IPS-18a (cell line): ENCODE data around the gene ECHDC3.

ENCODE experiments used
- H3K27ac ChIP-seq: one replicate; pipeline ENCODE4 v1.5.1; 2013; ENCODE audit warnings: low read length
- H3K27me3 ChIP-seq: one replicate; pipeline ENCODE4 v1.6.1; 2013; ENCODE audit warnings: mild to moderate bottlenecking, low read length; ENCODE audit not compliant: control insufficient read depth, insufficient read depth
- H3K36me3 ChIP-seq: one replicate; pipeline ENCODE4 v1.6.1; 2013; ENCODE audit warnings: low read depth, low read length; ENCODE audit not compliant: control insufficient read depth
- H3K4me1 ChIP-seq: one replicate; pipeline ENCODE4 v1.6.1; 2013; ENCODE audit warnings: low read depth, low read length; ENCODE audit not compliant: control insufficient read depth
- H3K4me3 ChIP-seq: one replicate; pipeline ENCODE4 v1.5.1; 2013; ENCODE audit warnings: low read length
- H3K9ac ChIP-seq: one replicate; pipeline ENCODE4 v1.6.1; 2013; ENCODE audit warnings: mild to moderate bottlenecking, low read length, moderate library complexity
- H3K9me3 ChIP-seq: one replicate; pipeline ENCODE4 v1.6.1; 2013; ENCODE audit warnings: low read depth, low read length; ENCODE audit not compliant: control insufficient read depth

Gene ECHDC3

DNA sequence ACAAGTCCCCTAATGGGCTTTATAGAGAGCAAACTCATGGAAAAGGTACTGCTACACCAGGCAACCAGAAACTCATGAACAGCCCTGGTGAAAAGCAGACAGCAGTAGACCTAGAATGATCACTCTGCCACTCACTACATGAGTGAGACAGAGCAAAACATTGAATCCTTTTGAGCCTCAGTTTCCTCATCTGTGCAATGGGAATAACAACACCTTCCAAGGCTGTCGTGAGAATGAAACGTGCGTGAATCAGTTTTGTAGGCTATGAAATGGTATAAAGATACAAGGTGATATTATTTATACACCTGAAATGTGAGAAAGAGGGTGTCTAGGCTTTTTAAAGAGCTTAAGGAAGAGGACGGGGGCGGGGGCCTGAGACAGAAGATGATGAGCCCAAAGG, 66.6 kb downstream of the ECHDC3 start:
- no peak overlapping the region for H3K4me3 ChIP-seq
- no peaks in the 10 kb centered on the region for H3K36me3 ChIP-seq
- H3K4me1 ChIP-seq, result no peaks in the 10 kb centered on the region
- H3K27ac ChIP-seq, result no peak overlapping the region
- no peaks in the 10 kb centered on the region for H3K27me3 ChIP-seq
- H3K9ac ChIP-seq, result no peak overlapping the region
- H3K9me3 ChIP-seq, result no peaks in the 10 kb centered on the region

DNA sequence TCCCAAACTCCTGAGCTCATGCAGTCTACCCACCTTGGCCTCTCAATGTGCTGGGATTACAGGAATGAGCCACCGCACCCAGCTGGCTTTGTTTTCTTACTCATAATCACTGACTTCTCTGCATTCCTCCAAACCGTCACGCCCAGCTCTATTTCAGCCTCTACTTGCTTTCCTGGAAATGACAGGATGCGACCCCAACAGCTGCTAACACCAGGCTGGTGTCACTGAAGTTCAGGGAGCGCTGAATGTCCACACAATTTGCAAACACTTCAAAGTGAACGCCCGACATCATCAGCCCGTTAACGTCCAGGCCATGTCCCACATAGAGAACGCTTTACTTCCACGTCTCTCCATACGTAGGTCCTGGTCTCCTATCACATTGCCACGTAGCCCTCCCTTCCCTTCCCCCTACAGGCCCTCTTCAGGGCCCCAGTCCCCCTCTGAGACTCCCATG, 68.2 kb downstream of the ECHDC3 start:
- Histone ChIP-seq H3K27ac (no peak overlapping the region), H3K36me3 (no peaks in the 10 kb centered on the region), H3K9ac (no peak overlapping the region), H3K4me3 (no peak overlapping the region), H3K9me3 (no peaks in the 10 kb centered on the region), H3K27me3 (no peaks in the 10 kb centered on the region), H3K4me1 (no peaks in the 10 kb centered on the region)

DNA sequence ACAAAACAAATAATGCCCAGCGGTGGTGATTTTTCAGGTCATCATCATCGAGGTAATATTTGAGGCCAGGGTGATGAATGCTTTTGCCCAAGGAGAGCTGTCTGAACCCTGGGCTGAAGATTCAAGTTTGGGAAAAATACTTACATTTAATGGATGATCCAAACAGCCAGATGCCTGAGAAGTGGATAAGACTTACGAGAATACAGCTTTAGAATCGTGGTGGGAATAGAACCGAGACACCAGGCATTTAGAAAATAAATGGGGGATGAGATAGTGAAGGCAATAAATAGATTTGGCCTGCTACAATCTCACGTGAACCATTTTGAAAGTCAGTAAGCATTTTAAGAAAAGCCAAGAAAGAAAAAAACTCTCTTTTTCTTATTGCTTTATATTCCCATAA, 68.8 kb downstream of the ECHDC3 start:
- Histone ChIP-seq H3K27me3 (no peaks in the 10 kb centered on the region), H3K27ac (no peak overlapping the region)

DNA sequence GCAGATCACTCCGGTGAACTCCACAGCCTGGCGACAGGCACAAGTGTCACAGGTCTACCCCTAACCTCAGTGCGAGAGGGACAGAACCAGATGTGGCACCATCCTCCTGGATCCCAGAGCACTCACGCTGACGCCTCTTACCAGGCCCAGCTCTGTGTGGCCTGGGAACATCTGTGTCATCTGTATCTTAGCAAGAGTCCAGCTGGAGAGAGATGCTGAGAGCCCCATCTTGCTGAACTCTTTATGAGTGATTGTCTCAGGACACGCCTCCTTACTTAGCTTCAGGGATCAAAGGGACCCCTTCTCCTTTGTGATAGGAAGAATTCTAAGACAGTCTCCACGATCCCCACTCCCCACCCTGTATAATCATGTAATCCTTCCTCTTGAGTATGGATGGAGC, 71.0 kb downstream of the ECHDC3 start:
- no peak overlapping the region for H3K4me3 ChIP-seq
- H3K9me3 ChIP-seq, result no peaks in the 10 kb centered on the region
- H3K27ac ChIP-seq, result no peak overlapping the region
- H3K9ac ChIP-seq, result no peak overlapping the region
- no peaks in the 10 kb centered on the region for H3K4me1 ChIP-seq
- no peaks in the 10 kb centered on the region for H3K27me3 ChIP-seq
- H3K36me3 ChIP-seq, result no peaks in the 10 kb centered on the region

More for the DNA sequence above, 68.8 kb downstream of the ECHDC3 start:
- no peak overlapping the region for H3K4me3 ChIP-seq
- no peaks in the 10 kb centered on the region for H3K9me3 ChIP-seq
- H3K4me1 ChIP-seq, result no peaks in the 10 kb centered on the region
- H3K36me3 ChIP-seq, result no peaks in the 10 kb centered on the region
- no peak overlapping the region for H3K9ac ChIP-seq
